GM23338 (cell line): ENCODE results near the gene MRPL57. TPM values are rescaled to one million over a fixed set of nuclear protein-coding genes. Genes with fewer than 3 reads are reported as not detected.
A peak's percentile ranks its signal among the peaks of the same experiment; 100 is the strongest.
"Not testable (repeated sequence)": the region's sequence is repeated elsewhere in the genome, so short reads cannot be mapped to it uniquely, and the experiment has no call there.

Experiments used
- ATAC-seq: fragments of 200-7000 bp; cut with Tn5 transposase; 3 replicates; pipeline ENCODE4 v1.9.1; 2020
- DNase-seq: peaks from one replicate; pipeline ENCODE4 v3.0.0-alpha.2; 2015; ENCODE audit warnings: low spot score
- H2AFZ ChIP-seq: fragments of 200-600 bp; sonication (generic); 2 replicates; pipeline ENCODE4 v1.8.0; 2016; ENCODE audit warnings: antibody characterized with exemption, mild to moderate bottlenecking, moderate library complexity
- H3F3A ChIP-seq: fragments of 200-600 bp; sonication (generic); replicated peaks from 2 replicates; pipeline ENCODE4 v1.8.0; 2017; ENCODE audit warnings: antibody characterized with exemption, mixed run types, low read depth
- H3K27ac ChIP-seq: fragments of 200-600 bp; sonication (generic); 2 replicates; pipeline ENCODE4 v1.6.1; 2016; ENCODE audit warnings: low read depth
- H3K27me3 ChIP-seq: fragments of 200-600 bp; sonication (generic); 2 replicates; pipeline ENCODE4 v1.8.0; 2016; ENCODE audit warnings: mild to moderate bottlenecking, mixed run types, moderate library complexity; ENCODE audit not compliant: insufficient read depth
- H3K36me3 ChIP-seq: fragments of 200-600 bp; sonication (generic); 2 replicates; pipeline ENCODE4 v1.8.0; 2016; ENCODE audit warnings: mild to moderate bottlenecking; ENCODE audit not compliant: insufficient read depth
- H3K4me1 ChIP-seq: fragments of 200-600 bp; sonication (generic); 2 replicates; pipeline ENCODE4 v1.8.0; 2016; ENCODE audit warnings: mild to moderate bottlenecking, moderate library complexity; ENCODE audit not compliant: insufficient read depth
- H3K4me2 ChIP-seq: fragments of 200-600 bp; sonication (generic); 2 replicates; pipeline ENCODE4 v1.7.1; 2017; ENCODE audit warnings: mixed run types
- H3K4me3 ChIP-seq: fragments of 200-600 bp; sonication (generic); 2 replicates; pipeline ENCODE4 v1.6.1; 2016; ENCODE audit warnings: mixed run types
- H3K79me2 ChIP-seq: fragments of 200-600 bp; sonication (generic); replicated peaks from 2 replicates; pipeline ENCODE4 v1.8.0; 2017; ENCODE audit warnings: mild to moderate bottlenecking; ENCODE audit not compliant: insufficient read depth
- H3K9me2 ChIP-seq: fragments of 200-600 bp; sonication (generic); 2 replicates; pipeline ENCODE4 v1.8.0; 2017; ENCODE audit not compliant: insufficient read depth
- H4K20me1 ChIP-seq: fragments of 200-600 bp; sonication (generic); replicated peaks from 2 replicates; pipeline ENCODE4 v1.8.0; 2017; ENCODE audit warnings: mild to moderate bottlenecking; ENCODE audit not compliant: insufficient read depth
- H3K27ac Mint-ChIP-seq: 2 replicates; pipeline ENCODE4 v1.8.0; 2020; ENCODE audit warnings: inconsistent platforms, mild to moderate bottlenecking, moderate library complexity, mixed read lengths
- H3K27me3 Mint-ChIP-seq: 3 replicates; pipeline ENCODE4 v1.8.0; 2022; ENCODE audit warnings: low read depth, mild to moderate bottlenecking, moderate library complexity, mixed read lengths, inconsistent platforms; ENCODE audit not compliant: insufficient read depth, poor library complexity
- H3K36me3 Mint-ChIP-seq: 3 replicates; pipeline ENCODE4 v1.8.0; 2021; ENCODE audit warnings: low read depth, mild to moderate bottlenecking, inconsistent platforms, moderate library complexity, mixed read lengths
- H3K4me1 Mint-ChIP-seq: 3 replicates; pipeline ENCODE4 v1.8.0; 2020; ENCODE audit warnings: mild to moderate bottlenecking, inconsistent platforms, mixed read lengths
- H3K4me3 Mint-ChIP-seq: 3 replicates; pipeline ENCODE4 v1.8.0; 2021; ENCODE audit warnings: moderate library complexity, mild to moderate bottlenecking, inconsistent platforms, mixed read lengths
- H3K9me3 Mint-ChIP-seq: 3 replicates; pipeline ENCODE4 v1.8.0; 2020; ENCODE audit warnings: moderate library complexity, mild to moderate bottlenecking, inconsistent platforms, mixed read lengths
- CTCF ChIP-seq, 2 experiments: fragments of 200-600 bp in 1 of 2; sonication (generic) in 1 of 2; conservative IDR thresholded peaks; 2 replicates each; pipeline versions ENCODE4 v1.5.1 to v1.6.1; 2016 to 2017; ENCODE audit warnings: antibody characterized with exemption in 2 of 2, low read depth in 2 of 2, mild to moderate bottlenecking in 2 of 2, moderate library complexity in 1 of 2
- EZH2 ChIP-seq: fragments of 200-600 bp; sonication (generic); IDR thresholded peaks from one replicate; pipeline ENCODE4 v1.8.0; 2017; ENCODE audit warnings: antibody characterized with exemption, mild to moderate bottlenecking, low read depth; ENCODE audit not compliant: unreplicated experiment
- EZH2phosphoT487 ChIP-seq: fragments of 200-600 bp; sonication (generic); IDR thresholded peaks from one replicate; pipeline ENCODE4 v1.8.1; 2018; ENCODE audit warnings: antibody characterized with exemption; ENCODE audit not compliant: unreplicated experiment
- JUNB ChIP-seq: IDR thresholded peaks from one replicate; pipeline ENCODE4 v1.6.1; 2016; ENCODE audit warnings: antibody characterized with exemption; ENCODE audit not compliant: unreplicated experiment
- NANOG ChIP-seq: IDR thresholded peaks from 2 replicates; pipeline ENCODE4 v1.6.1; 2016; ENCODE audit warnings: antibody characterized with exemption, borderline replicate concordance
- POLR2AphosphoS5 ChIP-seq: IDR thresholded peaks from 2 replicates; pipeline ENCODE4 v1.6.1; 2016; ENCODE audit warnings: antibody characterized with exemption, low read depth
- STAT1 ChIP-seq: IDR thresholded peaks from one replicate; pipeline ENCODE4 v1.6.1; 2016; ENCODE audit warnings: antibody characterized with exemption; ENCODE audit not compliant: unreplicated experiment
- polyA plus RNA-seq: library from polyadenylated mRNA; unstranded; fragments of >200 nt; fragmentation: Nextera tagmentation; extraction: Ambion mirVana; gene quantifications from 2 replicates; pipeline ENCODE4 v1.2.1, GENCODE V29; 2016
- total RNA-seq: library from RNA; depleted of rRNA; stranded (reverse); fragments of >200 nt; shearing (Covaris generic); gene quantifications from 2 replicates; pipeline ENCODE4 v1.2.3, GENCODE V29; 2014
- TF ChIP-seq, protein P1 (sequence below): IDR thresholded peaks from 2 replicates; pipeline ENCODE4 v1.6.1; 2016; ENCODE audit warnings: antibody characterized with exemption

The MRPL57 gene
- total and polyA plus RNA-seq, 2 experiments from 2014 or later, result 41.6 to 110 TPM

DNA sequence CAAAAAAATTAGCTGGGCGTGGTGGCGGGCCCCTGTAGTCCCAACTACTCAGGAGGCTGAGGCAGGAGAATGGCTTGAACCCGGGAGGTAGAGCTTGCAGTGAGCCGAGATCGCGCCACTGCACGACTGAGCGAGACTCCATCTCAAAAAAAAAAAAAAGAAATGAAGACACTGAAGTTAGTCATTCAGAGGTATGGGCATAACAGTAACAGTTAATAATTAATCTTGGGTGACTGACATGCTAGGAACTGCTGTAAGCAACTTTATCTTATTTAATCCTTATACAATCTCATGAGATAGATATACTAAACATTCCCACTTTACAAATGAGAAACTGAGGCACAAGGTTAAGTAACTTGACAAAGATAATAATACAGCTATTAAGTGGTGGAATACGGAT is 5.0 kb upstream of the MRPL57 start:
- H3K27ac Mint-ChIP-seq, result no peak overlapping the region; the same call in 1 of the 2 replicates
- H3K9me3 Mint-ChIP-seq, result peaks cover 3% of the 10 kb centered on the region; the same call in 2 of the 3 replicates
- no peak for DNase-seq
- ATAC-seq, result no peak
- Histone ChIP-seq H4K20me1 (peaks cover 7% of the 10 kb centered on the region; the same call in 1 of the 2 replicates), H3K4me1 (peaks cover 11% of the 10 kb centered on the region), H3K4me2 (no peak overlapping the region), H3K36me3 (peaks cover 32% of the 10 kb centered on the region), H2AFZ (no peak overlapping the region), H3K27me3 (no peaks in the 10 kb centered on the region), H3F3A (no peaks in the 10 kb centered on the region), H3K27ac (no peak overlapping the region), H3K4me3 (no peak overlapping the region), H3K79me2 (peaks cover 82% of the 10 kb centered on the region), H3K9me2 (no peaks in the 10 kb centered on the region)
- H3K4me1 Mint-ChIP-seq, result peaks cover 11% of the 10 kb centered on the region; the same call in 2 of the 3 replicates
- H3K36me3 Mint-ChIP-seq, result peaks cover 64% of the 10 kb centered on the region
- TF ChIP-seq, protein P1, sequence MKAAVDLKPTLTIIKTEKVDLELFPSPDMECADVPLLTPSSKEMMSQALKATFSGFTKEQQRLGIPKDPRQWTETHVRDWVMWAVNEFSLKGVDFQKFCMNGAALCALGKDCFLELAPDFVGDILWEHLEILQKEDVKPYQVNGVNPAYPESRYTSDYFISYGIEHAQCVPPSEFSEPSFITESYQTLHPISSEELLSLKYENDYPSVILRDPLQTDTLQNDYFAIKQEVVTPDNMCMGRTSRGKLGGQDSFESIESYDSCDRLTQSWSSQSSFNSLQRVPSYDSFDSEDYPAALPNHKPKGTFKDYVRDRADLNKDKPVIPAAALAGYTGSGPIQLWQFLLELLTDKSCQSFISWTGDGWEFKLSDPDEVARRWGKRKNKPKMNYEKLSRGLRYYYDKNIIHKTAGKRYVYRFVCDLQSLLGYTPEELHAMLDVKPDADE, result no peak
- no peak for TF ChIP-seq EZH2phosphoT487
- no peak for TF ChIP-seq EZH2
- no peak for TF ChIP-seq JUNB
- no peak for TF ChIP-seq NANOG
- TF ChIP-seq STAT1, result no peak
- no peak for TF ChIP-seq POLR2AphosphoS5
- no peak for TF ChIP-seq CTCF (conservative IDR thresholded peaks at IDR 0.05; ENCODE audit: low read depth in 2 of 2)
- no peak overlapping the region for H3K4me3 Mint-ChIP-seq
- peaks cover 9% of the 10 kb centered on the region for H3K27me3 Mint-ChIP-seq

GRCh38 chr13:21173767-21174166 is 2.7 kb upstream of the MRPL57 start:
- Histone ChIP-seq H3K79me2 (peaks cover 88% of the 10 kb centered on the region), H3K4me3 (peak overlapping the region; percentile 2; the same call in 1 of the 2 replicates), H3K4me2 (peak overlapping the region; percentile 19; the same call in 1 of the 2 replicates), H3K4me1 (peaks cover 18% of the 10 kb centered on the region), H4K20me1 (peaks cover 11% of the 10 kb centered on the region; the same call in 1 of the 2 replicates), H3K27ac (peak overlapping the region; percentile 29; the same call in 1 of the 2 replicates), H3K36me3 (peaks cover 13% of the 10 kb centered on the region; the same call in 1 of the 2 replicates)
- Mint-ChIP-seq H3K4me3 (peak overlapping the region; percentile 14; the same call in 1 of the 3 replicates), H3K4me1 (peaks cover 20% of the 10 kb centered on the region), H3K9me3 (peaks cover 20% of the 10 kb centered on the region; the same call in 2 of the 3 replicates), H3K27me3 (peaks cover 18% of the 10 kb centered on the region), H3K36me3 (peaks cover 68% of the 10 kb centered on the region)
- not testable (repeated sequence) for H3K27ac Mint-ChIP-seq, H3F3A ChIP-seq, H3K9me2 ChIP-seq, ATAC-seq, H2AFZ ChIP-seq, DNase-seq, H3K27me3 ChIP-seq
